HepG2 (cell line): ENCODE results near the gene CD2. TPM values are rescaled to one million over a fixed set of nuclear protein-coding genes. Genes with fewer than 3 reads are reported as not detected.

Experiments
- ATAC-seq: fragments of 200-7000 bp; cut with Tn5 transposase; 3 replicates; pipeline ENCODE4 v1.9.1; 2020; ENCODE audit warnings: mild to moderate bottlenecking, moderate library complexity
- BruUV-seq: library from RNA; stranded (reverse); fragments of 400-500 nt; replicated peaks from 2 replicates; lab custom pipeline; 2021; lab: Mats Ljungman, UMichigan
- CTCF ChIA-PET: fragments of 300-600 bp; formaldehyde crosslinking; extraction: SDS; loops from one replicate; lab custom pipeline; 2021; ENCODE audit warnings: low total read pairs, inconsistent platforms, low intra/inter-chr PET ratio; lab: Yijun Ruan, JAX
- POLR2A ChIA-PET: fragments of 350-600 bp; sonication (Branson Sonifier 250); formaldehyde crosslinking; loops from one replicate; lab custom pipeline; 2020; ENCODE audit warnings: antibody characterized with exemption, inconsistent platforms; lab: Yijun Ruan, JAX
- DNase-seq: peaks from one replicate; pipeline ENCODE4 v3.0.0-alpha.2; 2015; ENCODE audit warnings: low spot score
- FAIRE-seq: peaks from 3 replicates; lab custom pipeline; 2011; peaks lifted over from hg19 to GRCh38; lab: Jason Lieb, UNC
- H2AFZ ChIP-seq: one replicate; pipeline ENCODE4 v1.6.1; 2011; ENCODE audit warnings: low read length, inconsistent platforms
- H3K27ac ChIP-seq: fragments of 300-600 bp; 3 replicates; pipeline ENCODE4 v1.8.0; 2011; ENCODE audit warnings: mixed run types, mild to moderate bottlenecking, mixed read lengths, low read length, inconsistent platforms; ENCODE audit not compliant: insufficient read depth; ENCODE audit errors: extremely low read length
- H3K27me3 ChIP-seq, 2 experiments: fragments of 200-600 bp in 1 of 2; 2 replicates in 1 of 2; 3 replicates in 1 of 2; pipeline versions ENCODE4 v1.6.0 to v1.8.0; 2011; ENCODE audit warnings: low read length in 2 of 2, mild to moderate bottlenecking in 2 of 2, moderate library complexity in 2 of 2, inconsistent platforms in 1 of 2; ENCODE audit not compliant: insufficient read depth in 2 of 2, control insufficient read depth in 1 of 2
- H3K36me3 ChIP-seq, 2 experiments: fragments of 200-600 bp in 1 of 2; replicated peaks in 1 of 2; 2 replicates in 1 of 2; 3 replicates in 1 of 2; pipeline versions ENCODE4 v1.5.1 to v1.8.0; 2011; ENCODE audit warnings: low read length in 2 of 2, inconsistent platforms in 1 of 2; ENCODE audit not compliant: insufficient read depth in 2 of 2, control insufficient read depth in 1 of 2
- H3K4me1 ChIP-seq: 2 replicates; pipeline ENCODE4 v1.5.1; 2012; ENCODE audit warnings: low read length, inconsistent platforms; ENCODE audit not compliant: insufficient read depth
- H3K4me2 ChIP-seq: 2 replicates; pipeline ENCODE4 v1.6.0; 2011; ENCODE audit warnings: low read depth, low read length, inconsistent platforms
- H3K4me3 ChIP-seq, 3 experiments: fragments of 200-600 bp in 1 of 3; sonication (generic), shearing (Covaris generic) in 1 of 3; replicated peaks in 1 of 3; 2 replicates each; pipeline ENCODE4 v1.5.1; 2011 to 2016; ENCODE audit warnings: low read length in 3 of 3, inconsistent platforms in 2 of 3, low read depth in 2 of 3, mild to moderate bottlenecking in 2 of 3, control low read depth in 1 of 3, mixed read lengths in 1 of 3; ENCODE audit not compliant: insufficient read depth in 1 of 3
- H3K79me2 ChIP-seq: one replicate; pipeline ENCODE4 v1.6.1; 2011; ENCODE audit warnings: low read length, inconsistent platforms; ENCODE audit not compliant: insufficient read depth
- H3K9ac ChIP-seq: 2 replicates; pipeline ENCODE4 v1.6.0; 2011; ENCODE audit warnings: mild to moderate bottlenecking, low read depth, low read length, inconsistent platforms; ENCODE audit not compliant: insufficient read depth
- H3K9me3 ChIP-seq: 2 replicates; pipeline ENCODE4 v1.5.1; 2012; ENCODE audit warnings: mild to moderate bottlenecking, low read length
- H4K20me1 ChIP-seq: 2 replicates; pipeline ENCODE4 v1.6.0; 2011; ENCODE audit warnings: inconsistent platforms, mild to moderate bottlenecking, low read length, moderate library complexity; ENCODE audit not compliant: insufficient read depth
- DMTF1 ChIP-seq: sonication (generic); formaldehyde crosslinking; IDR thresholded peaks from 2 replicates; pipeline ENCODE4 v1.4.0; 2020; ENCODE audit warnings: mild to moderate bottlenecking, missing genetic modification reagents
- GFI1 ChIP-seq: sonication (generic); formaldehyde crosslinking; IDR thresholded peaks from 2 replicates; pipeline ENCODE4 v1.5.0; 2020; ENCODE audit warnings: missing genetic modification reagents, mild to moderate bottlenecking, borderline replicate concordance
- KAT2B ChIP-seq: fragments of 150-350 bp; IDR thresholded peaks from 2 replicates; pipeline ENCODE4 v1.6.1; 2014; ENCODE audit warnings: low read depth, low read length, borderline replicate concordance
- NR3C1 ChIP-seq: sonication (generic); formaldehyde crosslinking; IDR thresholded peaks from 2 replicates; pipeline ENCODE4 v1.4.0; 2020; ENCODE audit warnings: missing genetic modification reagents
- NRL ChIP-seq: sonication (generic); formaldehyde crosslinking; IDR thresholded peaks from 2 replicates; pipeline ENCODE4 v1.5.0; 2020; ENCODE audit warnings: missing genetic modification reagents, mild to moderate bottlenecking, moderate library complexity, borderline replicate concordance
- SP2 ChIP-seq: sonication (generic); formaldehyde crosslinking; IDR thresholded peaks from 2 replicates; pipeline ENCODE4 v1.5.1; 2020; ENCODE audit warnings: mild to moderate bottlenecking, missing genetic modification reagents
- STAG1 ChIP-seq: sonication (generic); formaldehyde crosslinking; IDR thresholded peaks from 2 replicates; pipeline ENCODE4 v1.4.0; 2020; ENCODE audit warnings: missing genetic modification reagents
- THRA ChIP-seq: sonication (generic); formaldehyde crosslinking; IDR thresholded peaks from 2 replicates; pipeline ENCODE4 v1.4.0; 2020; ENCODE audit warnings: missing genetic modification reagents, borderline replicate concordance
- U2AF1 ChIP-seq: fragments of 200-400 bp; formaldehyde crosslinking; optimal IDR thresholded peaks from 2 replicates; pipeline ENCODE3; 2017; ENCODE audit warnings: mild to moderate bottlenecking, low read depth, low read length
- WIZ ChIP-seq: sonication (generic); formaldehyde crosslinking; IDR thresholded peaks from 2 replicates; pipeline ENCODE4 v1.5.1; 2020; ENCODE audit warnings: mild to moderate bottlenecking, missing genetic modification reagents
- WGBS: methylation state at CpG from one replicate; pipeline ENCODE4 v1.1.6; 2017; ENCODE audit warnings: low lambda C conversion rate; 5-methylcytosine and 5-hydroxymethylcytosine counted together
- in situ Hi-C: cut with HindIII; loops from 2 replicates; pipeline ENCODE4 v1.10.0; 2017; ENCODE audit warnings: low pct_unique_long_range_greater_than_20kb; ENCODE audit not compliant: extremely low pct_ligation_motif_present
- intact Hi-C: fragments of 100-400 bp; cut with micrococcal nuclease; formaldehyde crosslinking; loops from one replicate; pipeline ENCODE4 v1.10.0; 2022; ENCODE audit not compliant: unreplicated experiment
- polyA plus RNA-seq, 8 experiments: library from polyadenylated mRNA; depleted of rRNA in 3 of 8; stranded (reverse) in 7 of 8; unstranded in 1 of 8; fragments of >200 nt; fragmentation: Illumina TruSeq in 4 of 8; extraction: Trizol in 4 of 8; gene quantifications; 2 replicates each; pipeline versions ENCODE4 v1.2.1 to v1.2.3, GENCODE V29; 2011 to 2016; ENCODE audit warnings: low read depth in 4 of 8, missing spikeins in 1 of 8, mixed read lengths in 1 of 8; ENCODE audit not compliant: insufficient read depth in 1 of 8
- total RNA-seq, 5 experiments: library from RNA; depleted of rRNA; stranded (reverse); fragments of >200 nt; fragmentation: Illumina TruSeq; extraction: Trizol; gene quantifications; 2 replicates each; pipeline ENCODE4 v1.2.3, GENCODE V29; 2016; ENCODE audit warnings: low read depth in 1 of 5
- TF ChIP-seq, protein P1 (sequence below): sonication (generic); formaldehyde crosslinking; IDR thresholded peaks from 2 replicates; pipeline ENCODE4 v1.4.0; 2020; ENCODE audit warnings: mild to moderate bottlenecking, low read depth, missing genetic modification reagents
- TF ChIP-seq, protein P2 (sequence below): sonication (generic); formaldehyde crosslinking; IDR thresholded peaks from 2 replicates; pipeline ENCODE4 v1.5.0; 2020; ENCODE audit warnings: mild to moderate bottlenecking, missing genetic modification reagents, moderate library complexity
- TF ChIP-seq, protein P3 (sequence below): sonication (generic); formaldehyde crosslinking; conservative IDR thresholded peaks from 2 replicates; pipeline ENCODE4 v1.4.0; 2020; ENCODE audit warnings: missing genetic modification reagents

Gene CD2
- total and polyA plus RNA-seq, 2 of the 13 experiments (the other 11 are each of a cell fraction or from before 2014, with no cell fraction given): not detected

DNA sequence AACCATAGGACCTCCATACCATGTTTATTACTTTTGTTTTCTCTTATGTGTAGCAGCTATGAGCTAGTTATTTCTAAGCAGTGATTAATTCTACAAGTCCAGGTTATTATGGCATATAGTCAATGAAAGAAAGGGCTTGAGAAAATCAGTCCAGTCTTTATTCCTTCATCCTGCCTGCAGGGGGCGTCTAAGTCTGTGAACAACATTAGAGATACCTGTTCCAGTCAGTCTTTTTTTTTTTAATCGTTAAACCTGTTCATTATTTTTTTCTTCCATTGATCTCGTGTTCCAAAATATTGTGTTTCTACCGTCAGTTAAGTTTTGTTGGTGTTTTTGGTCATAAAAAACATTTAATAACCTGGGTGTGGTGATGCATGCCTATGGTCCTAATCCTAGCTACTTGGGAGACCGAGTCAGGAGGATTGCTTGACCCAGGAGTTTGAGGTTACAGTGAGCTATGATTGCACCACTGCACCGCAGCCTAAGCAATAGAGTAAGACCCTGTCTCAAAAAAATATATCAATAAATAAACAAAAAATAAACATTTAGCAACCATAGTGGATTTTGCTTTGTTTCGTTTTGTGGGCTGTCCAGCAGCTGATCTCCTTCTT lies 29.4 kb upstream of the CD2 start:
- intact Hi-C loops (loop anchor here (1.0 kb wide), 2 partner anchors 92 to 330 kb away; no protein-coding TSS in a partner anchor), in situ Hi-C loops (no loop called here)
- Histone ChIP-seq H3K27ac (no peak overlapping the region), H2AFZ (no peak overlapping the region), H3K27me3 (no peaks in the 10 kb centered on the region), H3K4me2 (no peak overlapping the region), H3K4me3 (no peak overlapping the region), H3K4me1 (no peaks in the 10 kb centered on the region), H3K36me3 (no peaks in the 10 kb centered on the region), H3K79me2 (no peaks in the 10 kb centered on the region), H3K9me3 (no peaks in the 10 kb centered on the region), H4K20me1 (no peaks in the 10 kb centered on the region), H3K9ac (no peak overlapping the region)
- DNase-seq (peak; percentile 51), ATAC-seq (peak; percentile 58; the same call in 2 of the 3 replicates), FAIRE-seq (no peak)
- WGBS: 6% methylated on average over 7 of the region's 7 CpGs
- POLR2A ChIA-PET: no interaction called here
- CTCF ChIA-PET: interaction anchor here (1.3 to 3.1 kb wide), 2 partner anchors 93 to 331 kb away, joined by 3 to 11 read pairs; no protein-coding TSS in a partner anchor
- no TSS peak for BruUV-seq
- TF ChIP-seq, protein P1, sequence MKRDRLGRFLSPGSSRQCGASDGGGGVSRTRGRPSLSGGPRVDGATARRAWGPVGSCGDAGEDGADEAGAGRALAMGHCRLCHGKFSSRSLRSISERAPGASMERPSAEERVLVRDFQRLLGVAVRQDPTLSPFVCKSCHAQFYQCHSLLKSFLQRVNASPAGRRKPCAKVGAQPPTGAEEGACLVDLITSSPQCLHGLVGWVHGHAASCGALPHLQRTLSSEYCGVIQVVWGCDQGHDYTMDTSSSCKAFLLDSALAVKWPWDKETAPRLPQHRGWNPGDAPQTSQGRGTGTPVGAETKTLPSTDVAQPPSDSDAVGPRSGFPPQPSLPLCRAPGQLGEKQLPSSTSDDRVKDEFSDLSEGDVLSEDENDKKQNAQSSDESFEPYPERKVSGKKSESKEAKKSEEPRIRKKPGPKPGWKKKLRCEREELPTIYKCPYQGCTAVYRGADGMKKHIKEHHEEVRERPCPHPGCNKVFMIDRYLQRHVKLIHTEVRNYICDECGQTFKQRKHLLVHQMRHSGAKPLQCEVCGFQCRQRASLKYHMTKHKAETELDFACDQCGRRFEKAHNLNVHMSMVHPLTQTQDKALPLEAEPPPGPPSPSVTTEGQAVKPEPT (CRISPR knock-in tag): no peak
- no peak for TF ChIP-seq U2AF1
- TF ChIP-seq GFI1 (CRISPR knock-in tag): no peak
- no peak for TF ChIP-seq SP2 (CRISPR knock-in tag)
- TF ChIP-seq, protein P2, sequence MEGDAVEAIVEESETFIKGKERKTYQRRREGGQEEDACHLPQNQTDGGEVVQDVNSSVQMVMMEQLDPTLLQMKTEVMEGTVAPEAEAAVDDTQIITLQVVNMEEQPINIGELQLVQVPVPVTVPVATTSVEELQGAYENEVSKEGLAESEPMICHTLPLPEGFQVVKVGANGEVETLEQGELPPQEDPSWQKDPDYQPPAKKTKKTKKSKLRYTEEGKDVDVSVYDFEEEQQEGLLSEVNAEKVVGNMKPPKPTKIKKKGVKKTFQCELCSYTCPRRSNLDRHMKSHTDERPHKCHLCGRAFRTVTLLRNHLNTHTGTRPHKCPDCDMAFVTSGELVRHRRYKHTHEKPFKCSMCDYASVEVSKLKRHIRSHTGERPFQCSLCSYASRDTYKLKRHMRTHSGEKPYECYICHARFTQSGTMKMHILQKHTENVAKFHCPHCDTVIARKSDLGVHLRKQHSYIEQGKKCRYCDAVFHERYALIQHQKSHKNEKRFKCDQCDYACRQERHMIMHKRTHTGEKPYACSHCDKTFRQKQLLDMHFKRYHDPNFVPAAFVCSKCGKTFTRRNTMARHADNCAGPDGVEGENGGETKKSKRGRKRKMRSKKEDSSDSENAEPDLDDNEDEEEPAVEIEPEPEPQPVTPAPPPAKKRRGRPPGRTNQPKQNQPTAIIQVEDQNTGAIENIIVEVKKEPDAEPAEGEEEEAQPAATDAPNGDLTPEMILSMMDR (CRISPR knock-in tag): peak; percentile 64
- TF ChIP-seq STAG1 (CRISPR knock-in tag): peak; percentile 51
- TF ChIP-seq, protein P3, sequence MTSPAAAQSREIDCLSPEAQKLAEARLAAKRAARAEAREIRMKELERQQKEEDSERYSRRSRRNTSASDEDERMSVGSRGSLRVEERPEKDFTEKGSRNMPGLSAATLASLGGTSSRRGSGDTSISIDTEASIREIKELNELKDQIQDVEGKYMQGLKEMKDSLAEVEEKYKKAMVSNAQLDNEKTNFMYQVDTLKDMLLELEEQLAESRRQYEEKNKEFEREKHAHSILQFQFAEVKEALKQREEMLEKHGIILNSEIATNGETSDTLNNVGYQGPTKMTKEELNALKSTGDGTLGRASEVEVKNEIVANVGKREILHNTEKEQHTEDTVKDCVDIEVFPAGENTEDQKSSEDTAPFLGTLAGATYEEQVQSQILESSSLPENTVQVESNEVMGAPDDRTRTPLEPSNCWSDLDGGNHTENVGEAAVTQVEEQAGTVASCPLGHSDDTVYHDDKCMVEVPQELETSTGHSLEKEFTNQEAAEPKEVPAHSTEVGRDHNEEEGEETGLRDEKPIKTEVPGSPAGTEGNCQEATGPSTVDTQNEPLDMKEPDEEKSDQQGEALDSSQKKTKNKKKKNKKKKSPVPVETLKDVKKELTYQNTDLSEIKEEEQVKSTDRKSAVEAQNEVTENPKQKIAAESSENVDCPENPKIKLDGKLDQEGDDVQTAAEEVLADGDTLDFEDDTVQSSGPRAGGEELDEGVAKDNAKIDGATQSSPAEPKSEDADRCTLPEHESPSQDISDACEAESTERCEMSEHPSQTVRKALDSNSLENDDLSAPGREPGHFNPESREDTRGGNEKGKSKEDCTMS (CRISPR knock-in tag): no peak
- TF ChIP-seq THRA (CRISPR knock-in tag): no peak
- TF ChIP-seq WIZ: no peak
- TF ChIP-seq NR3C1 (CRISPR knock-in tag): no peak
- no peak for TF ChIP-seq DMTF1
- TF ChIP-seq KAT2B: no peak
- no peak for TF ChIP-seq NRL
